HG03457 (cell line): ENCODE results near the gene OTUB2.

Source experiments
- ATAC-seq: cut with Tn5 transposase; IDR thresholded peaks from one replicate; pipeline ENCODE4 v1.9.1; 2021; ENCODE audit warnings: moderate number of reproducible peaks; ENCODE audit not compliant: unreplicated experiment

The OTUB2 gene

DNA sequence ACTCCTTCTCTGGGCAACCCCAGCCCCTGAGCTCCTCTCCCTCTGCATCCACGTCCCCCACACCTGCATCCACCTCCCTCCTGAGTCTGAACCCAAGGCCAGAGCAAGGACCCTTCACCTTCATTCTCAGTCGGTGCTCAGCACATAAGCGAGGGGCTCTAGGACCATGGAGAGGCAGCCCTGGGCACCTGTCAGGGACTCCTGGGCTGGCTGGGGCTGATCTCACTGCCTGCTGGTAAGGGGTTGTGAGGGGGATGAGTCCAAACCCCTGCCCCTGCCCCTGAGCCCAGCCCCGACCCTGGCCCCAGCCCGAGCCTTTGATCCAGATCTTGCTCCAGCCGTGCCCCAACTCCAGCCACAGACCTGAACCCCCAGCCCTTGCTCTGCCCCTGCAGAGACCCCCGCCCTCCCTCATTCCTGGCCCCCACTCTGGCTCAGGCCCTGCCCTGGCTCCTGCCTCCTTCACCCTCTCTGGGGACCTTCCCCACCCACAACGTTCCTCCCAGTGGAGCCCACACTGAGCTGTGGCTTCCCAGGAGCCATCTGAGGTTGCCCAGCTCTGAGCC lies 29.9 kb upstream of the OTUB2 start:
- ATAC-seq = no peak

DNA sequence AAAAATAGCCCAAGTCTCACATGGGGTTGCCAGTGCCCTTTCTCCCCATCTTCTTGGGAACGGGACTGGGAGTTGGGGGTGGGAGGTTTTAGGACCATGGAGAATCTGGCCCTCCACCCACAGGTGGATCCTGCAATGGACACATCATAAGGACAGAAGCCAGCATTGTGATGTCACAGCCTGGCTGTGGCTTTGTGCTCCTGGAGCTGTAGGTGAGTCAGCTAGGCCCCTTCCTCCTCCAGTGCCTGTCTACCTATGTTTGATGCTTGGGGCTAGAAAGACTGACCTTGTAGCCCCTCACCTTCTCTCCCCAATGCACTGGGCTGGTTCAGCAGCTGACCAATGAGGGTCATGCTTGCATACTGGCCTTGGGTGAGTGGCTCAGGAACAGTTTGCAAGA lies 29.1 kb upstream of the OTUB2 start, which contains the start of gene CCDC197:
TSS of gene CCDC197 (plus strand) at position 220 of the 400 bp plus-strand sequence. CDS start 831 bp downstream, outside the sequence.
- no peak for ATAC-seq

DNA sequence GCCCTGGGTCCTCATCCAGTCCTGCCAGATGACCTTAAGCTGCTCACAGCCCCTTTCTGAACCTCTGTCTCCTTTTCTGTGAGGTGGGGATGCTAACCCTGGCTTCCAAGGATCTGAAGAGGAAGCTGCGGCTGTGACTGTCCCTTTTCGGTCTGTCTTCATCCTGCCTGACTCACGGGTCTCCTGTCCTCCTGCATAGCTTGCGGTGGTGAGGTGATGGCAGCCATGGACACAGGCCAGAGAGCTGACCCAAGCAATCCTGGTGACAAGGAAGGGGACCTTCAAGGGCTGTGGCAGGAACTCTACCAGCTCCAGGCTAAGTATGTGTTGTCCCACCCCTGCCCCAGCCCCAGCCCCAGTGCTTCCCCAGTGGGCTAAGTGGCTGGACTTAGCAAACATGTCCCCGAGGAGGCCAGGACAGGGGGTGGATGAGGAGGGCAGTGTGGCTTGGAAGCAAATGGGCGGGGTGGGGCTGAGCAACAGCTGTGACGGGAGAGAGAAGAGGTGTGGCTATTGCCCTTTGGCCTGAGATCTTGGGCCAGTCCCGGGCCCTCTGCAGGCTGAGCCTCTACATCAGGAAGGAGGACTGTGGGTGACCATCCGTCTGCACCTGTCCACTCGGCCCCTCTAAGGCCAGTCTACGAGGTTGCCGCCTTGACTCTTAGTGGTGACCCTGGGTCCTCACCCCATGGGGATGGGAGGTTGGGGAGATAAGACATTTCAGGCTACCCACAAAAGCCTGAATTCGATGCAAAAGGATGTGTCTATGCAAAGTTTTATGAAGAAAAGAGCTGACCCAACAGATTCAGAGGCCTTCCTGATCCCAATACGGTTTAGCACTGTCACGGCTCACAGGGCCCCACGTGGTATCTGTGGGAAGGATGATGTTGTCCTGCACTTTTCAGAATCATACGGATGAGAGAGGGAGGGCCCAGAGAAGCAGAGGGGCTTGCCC lies 27.9 kb upstream of the OTUB2 start:
- ATAC-seq = no peak

GRCh38 chr14:93998871-93999403 lies 27.2 kb upstream of the OTUB2 start:
- ATAC-seq = no peak

DNA sequence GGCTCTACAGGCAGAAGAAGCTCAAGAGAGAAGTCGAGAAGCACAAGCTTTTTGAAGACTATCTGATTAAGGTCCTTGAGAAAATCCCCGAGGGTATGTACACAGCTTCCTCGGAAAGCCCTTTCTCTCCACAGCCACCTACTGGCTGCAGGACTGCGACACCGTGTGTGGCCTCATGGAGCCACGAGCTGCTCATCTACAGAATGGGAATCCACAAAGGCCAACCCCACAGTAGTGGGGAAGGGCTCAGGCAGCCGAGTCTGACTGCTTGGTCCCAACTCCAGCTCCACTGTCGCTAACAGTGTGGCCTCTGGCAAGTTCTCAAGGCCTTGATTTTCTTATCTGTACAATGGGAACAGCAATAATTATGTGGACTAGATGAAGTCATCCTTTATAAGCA lies 26.6 kb upstream of the OTUB2 start:
- ATAC-seq = no peak

GRCh38 chr14:94000267-94000666 lies 25.9 kb upstream of the OTUB2 start:
- no peak for ATAC-seq

DNA sequence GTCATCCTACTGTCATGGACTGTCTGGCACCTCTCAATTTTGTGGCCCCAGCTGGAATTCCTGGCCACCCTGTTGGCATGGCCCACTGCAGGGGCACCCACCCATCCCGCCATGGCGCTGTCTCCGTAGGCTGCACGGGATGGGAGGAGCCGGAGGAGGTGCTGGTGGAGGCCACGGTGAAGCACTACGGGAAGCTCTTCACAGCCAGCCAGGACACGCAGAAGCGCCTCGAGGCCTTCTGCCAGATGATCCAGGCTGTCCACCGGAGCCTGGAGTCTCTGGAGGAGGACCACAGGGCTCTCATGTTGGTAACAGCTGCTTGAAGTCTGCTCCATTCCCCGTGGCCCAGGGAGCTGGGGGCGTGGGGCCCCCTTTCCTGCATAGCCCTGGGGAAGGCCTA lies 25.1 kb upstream of the OTUB2 start:
- no peak for ATAC-seq

DNA sequence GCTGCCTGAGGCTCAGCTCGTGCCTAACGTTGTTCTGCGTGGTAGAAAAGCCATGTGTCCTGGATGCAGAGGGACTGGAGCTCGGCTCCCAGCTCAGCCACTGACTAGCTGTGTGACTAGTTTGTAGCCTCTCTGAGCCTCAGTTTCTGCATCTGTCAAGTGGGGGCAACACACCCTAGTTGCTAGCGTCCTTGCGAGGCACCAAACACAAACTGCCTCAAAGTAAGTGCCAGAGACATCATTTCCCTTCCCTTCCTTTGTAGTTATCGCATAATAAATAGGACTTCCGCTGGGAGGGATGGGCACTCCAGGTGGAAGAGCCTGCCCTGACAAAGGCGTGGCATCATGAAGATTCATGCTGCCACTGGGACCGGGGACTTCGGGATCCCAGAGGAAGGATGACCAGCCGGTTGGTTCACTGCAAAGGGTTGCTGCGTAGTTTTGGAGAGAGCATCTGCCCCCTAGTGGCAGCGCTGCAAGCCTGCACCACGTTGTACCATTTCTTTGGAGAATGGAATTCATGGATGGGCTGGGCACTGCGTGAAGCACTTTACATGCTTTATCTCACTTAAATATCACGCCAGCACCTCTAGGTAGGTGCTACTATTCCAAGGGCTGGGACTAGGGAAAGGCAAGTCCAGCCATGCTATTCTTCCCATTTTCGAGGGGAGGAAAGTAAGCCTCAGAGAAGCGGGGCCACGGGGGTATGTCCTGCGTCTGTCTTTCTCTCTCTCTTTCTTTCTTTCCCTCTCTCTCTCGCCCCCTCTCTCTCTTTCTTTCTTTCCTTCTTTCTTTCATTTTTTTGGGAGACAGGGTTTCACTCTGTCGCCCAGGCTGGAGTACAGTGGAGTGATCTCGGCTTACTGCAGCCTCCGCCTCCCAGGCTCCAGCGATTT lies 24.4 kb upstream of the OTUB2 start:
- peak; percentile 46 for ATAC-seq

- ATAC-seq = no peak
These were observed 22.7 kb upstream of the OTUB2 start for GRCh38 chr14:94003397-94003796.

DNA sequence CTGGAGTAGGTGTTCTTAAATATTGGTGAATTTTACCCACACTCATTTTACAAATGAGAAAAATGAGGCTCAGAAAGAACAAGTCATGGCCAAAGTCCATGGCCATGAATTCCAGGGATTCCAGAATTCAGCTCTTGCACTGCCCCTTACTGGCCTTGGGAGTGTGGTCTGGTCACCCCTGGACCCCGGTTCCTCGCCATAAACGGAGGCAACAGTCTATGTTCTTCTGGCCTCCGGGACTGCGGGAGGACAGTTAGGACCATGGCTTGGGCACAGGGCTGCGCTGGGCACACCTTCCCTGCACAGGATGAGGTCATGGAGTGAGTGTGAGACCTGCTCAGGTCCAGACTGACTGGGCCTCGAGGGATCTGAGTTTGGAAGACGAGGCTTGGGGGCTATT lies 22.1 kb upstream of the OTUB2 start:
- ATAC-seq = no peak

DNA sequence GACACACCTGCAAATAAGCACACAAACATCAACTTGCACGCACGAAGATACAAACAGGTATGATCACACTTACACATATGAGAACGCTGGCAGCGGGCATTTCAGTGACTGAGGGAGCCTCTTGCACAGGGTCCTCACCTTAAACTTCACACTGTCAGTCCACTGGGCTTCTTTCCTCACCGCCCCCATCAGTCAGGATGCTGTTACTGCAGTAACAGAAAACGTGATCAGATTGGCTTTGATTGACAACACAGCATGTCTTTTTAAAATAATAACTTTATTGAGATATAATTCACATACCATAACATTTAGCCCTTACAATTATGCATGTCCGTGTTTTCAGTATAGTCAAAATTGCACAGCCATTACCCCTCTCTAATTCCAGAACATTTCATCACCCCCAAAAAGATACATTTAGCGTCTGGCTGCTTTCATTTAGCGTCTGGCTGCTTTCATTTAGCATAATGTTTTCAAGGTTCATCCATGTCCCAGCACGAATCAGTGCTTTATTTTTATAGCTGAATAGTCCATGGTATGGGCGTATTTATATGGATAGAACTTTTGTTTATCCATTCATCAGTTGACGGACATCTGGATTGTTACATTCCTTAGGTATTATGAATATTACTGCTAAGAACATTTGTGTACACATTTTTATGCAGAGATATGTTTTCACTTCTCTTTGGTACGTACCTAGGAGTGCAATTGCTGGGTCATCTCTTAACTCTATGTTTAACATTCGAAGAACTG lies 20.6 kb upstream of the OTUB2 start:
- ATAC-seq = no peak

DNA sequence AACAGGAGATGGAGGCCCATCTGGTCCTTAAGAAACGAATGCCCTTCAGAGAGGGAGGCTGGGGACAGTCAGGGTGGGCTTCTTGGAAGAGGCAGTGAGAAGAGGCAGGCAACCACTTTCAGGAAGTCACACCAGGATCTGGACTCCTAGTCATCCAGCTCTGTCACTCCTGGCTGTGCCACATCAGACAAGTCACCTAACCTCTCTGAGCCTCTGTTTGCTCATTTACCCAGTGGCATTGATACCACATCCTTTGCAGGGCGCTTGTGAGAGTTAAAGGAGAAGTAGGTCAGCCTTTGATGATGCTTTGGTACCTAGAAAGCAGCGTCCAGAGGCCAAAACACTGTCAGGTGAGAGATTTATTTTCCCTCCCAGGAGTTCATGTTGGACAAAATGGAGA lies 17.9 kb upstream of the OTUB2 start:
- no peak for ATAC-seq

- ATAC-seq = no peak
These were observed 16.4 kb upstream of the OTUB2 start for GRCh38 chr14:94009767-94010166.

DNA sequence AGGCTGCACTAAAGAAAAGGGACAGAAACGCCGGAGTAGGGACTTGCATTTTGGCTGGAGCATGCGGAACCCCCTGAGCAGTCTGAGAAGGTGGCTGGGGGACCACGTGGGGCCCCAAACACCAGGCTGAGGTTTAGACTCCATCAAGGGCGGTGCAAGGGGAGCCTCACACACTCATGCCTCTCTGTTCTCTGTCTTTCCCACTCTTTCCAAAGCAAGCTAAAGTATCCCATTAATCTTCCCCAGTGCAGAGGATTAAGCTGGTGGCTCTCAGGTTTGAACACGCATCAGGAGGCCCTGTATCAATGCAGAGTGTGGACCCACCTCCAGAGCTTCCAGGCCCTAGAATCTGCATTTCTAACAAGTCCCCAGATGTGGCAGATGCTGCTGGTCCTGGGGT lies 15.5 kb upstream of the OTUB2 start:
- no peak for ATAC-seq

GRCh38 chr14:94011795-94012194 lies 14.3 kb upstream of the OTUB2 start:
- ATAC-seq = no peak

- ATAC-seq = no peak
These were observed 11.8 kb upstream of the OTUB2 start for GRCh38 chr14:94014382-94014781.

GRCh38 chr14:94015223-94015622 lies 10.9 kb upstream of the OTUB2 start:
- no peak for ATAC-seq

GRCh38 chr14:94016446-94016976 lies 9.6 kb upstream of the OTUB2 start:
- ATAC-seq = no peak

GRCh38 chr14:94018308-94018707 lies 7.8 kb upstream of the OTUB2 start:
- ATAC-seq = no peak

DNA sequence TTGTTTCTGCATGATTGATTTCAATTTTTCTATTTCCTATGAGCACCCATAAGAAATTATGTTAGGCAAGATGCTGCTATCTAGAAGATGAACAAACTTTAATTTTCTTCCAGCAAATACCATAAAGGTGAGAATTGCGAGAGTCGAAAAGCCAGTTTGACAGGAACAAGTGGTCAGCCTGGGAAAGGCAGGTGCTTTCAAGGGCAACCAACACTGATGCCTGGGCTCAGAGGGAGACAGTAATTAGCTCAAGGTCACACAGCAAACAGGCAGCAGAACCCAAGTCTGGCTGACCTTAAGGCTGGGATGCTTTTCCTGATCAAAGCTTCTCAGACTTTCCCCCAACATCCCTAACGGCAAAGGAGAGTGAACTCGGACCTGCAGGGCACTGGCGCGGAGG lies 6.8 kb upstream of the OTUB2 start:
- no peak for ATAC-seq
